C4-2B (cell line): ENCODE measurements around the gene TOR2A.

Experiments used
- ZFX ChIP-seq: fragments of 450-650 bp; IDR thresholded peaks from 2 replicates; pipeline ENCODE4 v1.6.1; 2017
- TF ChIP-seq, protein P1 (sequence below): fragments of 450-650 bp; conservative IDR thresholded peaks from 2 replicates; pipeline ENCODE4 v1.5.1; 2017; ENCODE audit warnings: mild to moderate bottlenecking

DNA sequence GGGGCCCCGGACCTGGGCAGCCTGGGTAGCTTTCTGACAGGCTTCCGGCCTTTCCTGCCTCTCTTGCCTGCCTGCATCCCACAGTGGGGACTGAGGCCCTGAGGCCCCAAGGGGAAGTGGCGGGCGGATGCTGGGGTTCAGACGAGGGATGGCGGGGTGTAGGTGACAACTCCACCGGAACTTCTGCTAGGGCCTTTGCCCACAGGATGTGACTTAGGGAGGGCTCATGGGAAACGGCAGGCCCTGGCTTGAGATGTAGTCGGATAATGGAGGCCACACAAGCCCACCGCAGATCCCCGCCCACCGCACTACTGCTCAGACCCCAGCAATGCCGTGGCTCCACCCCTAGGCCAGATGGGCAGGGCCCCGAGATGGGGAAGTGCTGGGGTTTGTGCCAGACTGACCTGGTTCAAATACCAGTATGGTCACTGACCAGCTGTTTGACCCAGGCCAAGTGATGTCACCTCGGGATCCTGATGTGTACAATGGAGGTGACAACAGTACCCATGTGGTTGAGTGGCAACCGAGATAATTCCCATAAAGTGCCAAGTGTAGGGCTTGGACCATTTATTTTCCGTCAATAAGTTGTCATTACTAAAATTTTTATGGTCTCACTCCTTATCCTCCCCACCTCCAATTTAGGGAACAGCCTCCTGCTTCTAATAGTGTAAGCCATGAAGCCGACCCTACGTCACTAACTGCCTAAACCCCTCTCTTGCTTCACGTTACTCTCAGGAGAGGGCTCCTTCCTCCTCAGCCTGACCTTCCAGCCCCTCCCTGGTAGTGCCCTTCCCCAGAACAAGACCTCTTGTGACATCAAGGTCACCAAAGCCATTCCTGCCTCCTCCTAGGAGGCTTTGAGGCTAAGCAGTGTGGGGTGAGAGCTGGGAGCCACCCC is 48.3 kb upstream of the TOR2A start:
- TF ChIP-seq, protein P1, sequence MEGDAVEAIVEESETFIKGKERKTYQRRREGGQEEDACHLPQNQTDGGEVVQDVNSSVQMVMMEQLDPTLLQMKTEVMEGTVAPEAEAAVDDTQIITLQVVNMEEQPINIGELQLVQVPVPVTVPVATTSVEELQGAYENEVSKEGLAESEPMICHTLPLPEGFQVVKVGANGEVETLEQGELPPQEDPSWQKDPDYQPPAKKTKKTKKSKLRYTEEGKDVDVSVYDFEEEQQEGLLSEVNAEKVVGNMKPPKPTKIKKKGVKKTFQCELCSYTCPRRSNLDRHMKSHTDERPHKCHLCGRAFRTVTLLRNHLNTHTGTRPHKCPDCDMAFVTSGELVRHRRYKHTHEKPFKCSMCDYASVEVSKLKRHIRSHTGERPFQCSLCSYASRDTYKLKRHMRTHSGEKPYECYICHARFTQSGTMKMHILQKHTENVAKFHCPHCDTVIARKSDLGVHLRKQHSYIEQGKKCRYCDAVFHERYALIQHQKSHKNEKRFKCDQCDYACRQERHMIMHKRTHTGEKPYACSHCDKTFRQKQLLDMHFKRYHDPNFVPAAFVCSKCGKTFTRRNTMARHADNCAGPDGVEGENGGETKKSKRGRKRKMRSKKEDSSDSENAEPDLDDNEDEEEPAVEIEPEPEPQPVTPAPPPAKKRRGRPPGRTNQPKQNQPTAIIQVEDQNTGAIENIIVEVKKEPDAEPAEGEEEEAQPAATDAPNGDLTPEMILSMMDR = no peak
- no peak for TF ChIP-seq ZFX
